ENCODE measurements around the gene GPS2.

DNA sequence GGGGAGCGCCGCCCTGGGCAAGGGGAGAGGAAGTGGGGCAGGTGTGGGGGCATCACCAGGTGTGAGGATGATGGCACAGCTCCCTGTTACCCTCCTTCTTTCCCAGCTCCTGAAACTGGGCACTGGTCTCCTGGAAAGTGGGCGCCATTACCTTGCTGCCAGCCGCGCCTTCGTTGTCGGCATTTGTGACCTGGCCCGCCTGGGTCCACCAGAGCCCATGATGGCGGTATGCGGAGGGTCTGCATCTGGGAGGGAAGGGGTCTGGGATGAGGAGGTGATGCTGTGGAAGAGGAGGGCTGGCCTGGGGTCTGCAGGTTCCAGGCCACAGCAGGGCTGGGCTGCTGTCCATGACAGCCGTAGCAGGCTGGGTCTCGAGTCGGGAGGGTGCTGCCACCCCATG, 26.7 kb upstream of the GPS2 start:
- TF ChIP-seq CTCF (IDR thresholded peaks at IDR 0.05; ENCODE audit: low read length) (no peak), EZH2 (optimal IDR thresholded peaks at IDR 0.05; ENCODE audit: low read depth, low read length) (no peak)
